ENCODE data around the gene KDM7A. TPM values are rescaled to one million over a fixed set of nuclear protein-coding genes. Genes with fewer than 3 reads are reported as not detected.

KDM7A gene
- total and polyA plus RNA-seq, 2 of the 8 experiments (the other 6 are each of a cell fraction or from before 2014, with no cell fraction given), result 2.2 to 12.5 TPM

DNA sequence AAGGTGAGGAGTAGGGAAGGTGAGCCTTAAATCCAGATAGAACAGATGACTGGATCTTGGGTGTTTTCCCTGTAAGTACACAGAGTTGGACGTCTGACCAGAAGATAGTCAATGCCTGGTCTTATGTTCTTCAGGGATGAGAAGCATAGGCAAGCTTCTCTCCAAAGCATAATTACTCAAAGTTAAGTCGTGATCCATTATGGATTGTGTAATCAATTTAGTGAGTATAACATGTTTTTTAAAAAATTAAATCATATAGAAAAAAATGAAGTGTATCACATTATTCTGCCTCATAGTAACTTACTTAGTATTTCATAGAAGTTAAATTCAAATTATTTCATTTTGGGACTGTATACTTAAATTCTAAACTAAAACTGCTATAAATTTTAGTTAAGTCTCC, 39.7 kb downstream of the KDM7A start:
- Histone ChIP-seq H2AK5ac (ENCODE audit: low read depth, low read length) (no peak overlapping the region), H4K20me1 (replicated peaks in 1 of 2; ENCODE audit: control insufficient read depth in 1 of 2, insufficient read depth in 2 of 2, low read length in 2 of 2) (no peaks in the 10 kb centered on the region), H3K4me1 (replicated peaks in 1 of 4; ENCODE audit: control insufficient read depth in 3 of 4, insufficient read depth in 4 of 4, low read length in 3 of 4) (peaks cover 0 to 2% (median 0%) of the 10 kb centered on the region in 4 experiments; a peak in 1 of 7 replicates), H3K4me2 (ENCODE audit: insufficient read depth in 1 of 2, low read depth in 2 of 2, low read length in 2 of 2) (no peak overlapping the region), H3K9me3 (ENCODE audit: insufficient read depth in 2 of 2, low read depth in 1 of 2, low read length in 1 of 2) (no peaks in the 10 kb centered on the region), H3K79me1 (ENCODE audit: low read depth, low read length) (no peaks in the 10 kb centered on the region), H3K9ac (replicated peaks in 1 of 4; ENCODE audit: extremely low read depth in 1 of 4, low read depth in 3 of 4, low read length in 3 of 4) (no peak overlapping the region), H4K91ac (replicated peaks; ENCODE audit: insufficient read length, low read length) (no peak overlapping the region), H3K27me3 (replicated peaks in 1 of 4; ENCODE audit: control insufficient read depth in 3 of 4, extremely low read depth in 1 of 4, insufficient read depth in 3 of 4, low read length in 3 of 4) (no peaks in the 10 kb centered on the region), H4K5ac (ENCODE audit: insufficient read length, low read depth, low read length) (no peak overlapping the region), H3K23ac (ENCODE audit: insufficient read length) (no peak overlapping the region), H3K79me2 (ENCODE audit: control insufficient read depth in 1 of 2, insufficient read depth in 2 of 2, low read length in 2 of 2) (peaks cover 0 to 1% of the 10 kb centered on the region in 2 experiments; a peak in 1 of 4 replicates), H3K4ac (replicated peaks; ENCODE audit: insufficient read length, low read depth, low read length) (no peak overlapping the region), H3K18ac (ENCODE audit: extremely low read depth, low read length) (no peak overlapping the region), H2BK12ac (ENCODE audit: low read depth, low read length) (no peak overlapping the region), H3K56ac (replicated peaks; ENCODE audit: insufficient read length, low read depth, low read length) (no peak overlapping the region), H2BK15ac (ENCODE audit: low read length) (no peak overlapping the region), H2BK20ac (ENCODE audit: low read length) (no peak overlapping the region), H3K4me3 (ENCODE audit: extremely low read depth in 1 of 4, insufficient read depth in 2 of 4, low read depth in 3 of 4, low read length in 4 of 4) (no peak overlapping the region), H2BK5ac (ENCODE audit: low read depth, low read length) (no peak overlapping the region), H3K27ac (ENCODE audit: low read depth, low read length) (no peak overlapping the region), H3K23me2 (ENCODE audit: low read depth, low read length) (no peaks in the 10 kb centered on the region), H4K8ac (ENCODE audit: extremely low read depth, insufficient read depth, low read length) (no peak overlapping the region), H2BK120ac (replicated peaks; ENCODE audit: low read depth, low read length) (no peak overlapping the region), H3K36me3 (ENCODE audit: control insufficient read depth in 2 of 4, insufficient read depth in 4 of 4, low read length in 3 of 4) (no peaks in the 10 kb centered on the region), H3K14ac (ENCODE audit: insufficient read length) (no peak overlapping the region), H2AFZ (ENCODE audit: low read length) (no peak overlapping the region)
- TF ChIP-seq CEBPB (IDR thresholded peaks at IDR 0.05; ENCODE audit: low read depth, low read length) (no peak), RAD21 (IDR thresholded peaks at IDR 0.05 in 1 of 2, conservative IDR thresholded peaks at IDR 0.05 in 1 of 2; ENCODE audit: low read depth in 2 of 2, low read length in 2 of 2) (no peak), SIRT6 (IDR thresholded peaks at IDR 0.05; ENCODE audit: low read length) (no peak), SP2 (IDR thresholded peaks at IDR 0.05; ENCODE audit: low read length) (no peak)
- DNase-seq (ENCODE audit: low read depth in 1 of 2, low spot score in 2 of 2) (no peak), FAIRE-seq (no peak)
- WGBS, 2 experiments (ENCODE audit: extremely low coverage in 1 of 2, insufficient coverage in 1 of 2, insufficient read length in 1 of 2, insufficient replicate concordance in 2 of 2, low coverage in 1 of 2, low lambda C conversion rate in 2 of 2, missing lambda C conversion rate in 1 of 2), result 83% methylated on average over 2 of the region's 2 CpGs; no CpG with 5 or more reads in 1 of the 2 experiments
- CTCF ChIA-PET (ENCODE audit: partially characterized antibody), result interaction anchor here (0.7 kb wide), 1 partner anchor 13 kb away, joined by 4 read pairs; no protein-coding TSS in a partner anchor
- POLR2A ChIA-PET (ENCODE audit: partially characterized antibody), result no interaction called here
